ENCODE measurements around the gene CCN6.
"Not testable (repeated sequence)": the region's sequence is repeated elsewhere in the genome, so short reads cannot be mapped to it uniquely, and the experiment has no call there.

Gene CCN6

DNA sequence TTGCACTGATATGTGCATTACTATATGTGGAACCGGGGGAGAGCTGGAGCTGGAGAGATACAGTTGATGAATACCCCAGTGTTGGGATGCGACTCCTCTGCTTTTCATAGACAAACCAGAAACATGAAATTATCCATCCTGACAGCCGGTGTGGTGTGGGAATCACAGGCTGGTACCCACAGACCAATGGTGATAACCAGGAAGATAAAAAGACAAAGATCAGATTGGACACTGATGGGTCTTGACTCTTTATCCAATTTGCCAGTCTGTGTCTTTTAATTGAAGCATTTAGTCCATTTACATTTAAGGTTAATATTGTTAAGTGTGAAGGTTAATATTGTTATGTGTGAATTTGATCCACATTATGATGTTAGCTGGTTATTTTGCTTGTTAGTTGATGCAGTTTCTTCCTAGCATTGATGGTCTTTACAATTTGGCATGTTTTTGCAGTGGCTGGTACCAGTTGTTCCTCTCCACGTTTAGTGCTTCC is 2.6 kb upstream of the CCN6 start:
- not testable (repeated sequence) for DNase-seq

DNA sequence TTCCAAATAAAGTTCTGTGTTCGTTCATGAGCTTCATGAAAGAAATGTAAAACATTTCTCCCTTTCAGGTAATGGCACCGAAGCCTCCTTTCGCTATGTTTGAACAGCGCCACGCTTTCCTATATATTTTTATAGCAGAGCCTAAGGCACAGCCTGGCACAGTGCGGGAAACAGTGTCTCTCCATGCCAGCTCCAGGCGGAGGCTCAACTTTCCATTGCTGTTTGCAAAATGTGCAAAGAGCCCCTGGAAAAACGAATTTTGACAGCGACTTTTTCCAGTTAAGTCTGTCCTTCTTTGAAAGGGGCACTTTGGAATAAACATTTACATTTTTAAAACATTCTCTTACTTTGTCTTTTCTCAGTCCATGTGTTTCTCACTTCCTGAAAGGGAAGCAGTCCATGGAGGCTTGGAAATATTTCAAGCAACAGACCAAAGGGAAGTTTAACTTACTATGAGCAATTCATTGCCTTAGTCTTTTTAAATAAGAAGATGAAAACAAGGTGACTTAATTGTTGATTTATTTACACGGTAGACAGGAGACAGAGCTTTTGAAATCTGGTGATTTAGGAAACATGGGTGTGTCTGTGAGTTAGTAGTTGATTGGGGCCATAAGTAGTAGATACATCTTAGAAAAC is 769 bp downstream of the CCN6 start:
- DNase-seq: no peak

DNA sequence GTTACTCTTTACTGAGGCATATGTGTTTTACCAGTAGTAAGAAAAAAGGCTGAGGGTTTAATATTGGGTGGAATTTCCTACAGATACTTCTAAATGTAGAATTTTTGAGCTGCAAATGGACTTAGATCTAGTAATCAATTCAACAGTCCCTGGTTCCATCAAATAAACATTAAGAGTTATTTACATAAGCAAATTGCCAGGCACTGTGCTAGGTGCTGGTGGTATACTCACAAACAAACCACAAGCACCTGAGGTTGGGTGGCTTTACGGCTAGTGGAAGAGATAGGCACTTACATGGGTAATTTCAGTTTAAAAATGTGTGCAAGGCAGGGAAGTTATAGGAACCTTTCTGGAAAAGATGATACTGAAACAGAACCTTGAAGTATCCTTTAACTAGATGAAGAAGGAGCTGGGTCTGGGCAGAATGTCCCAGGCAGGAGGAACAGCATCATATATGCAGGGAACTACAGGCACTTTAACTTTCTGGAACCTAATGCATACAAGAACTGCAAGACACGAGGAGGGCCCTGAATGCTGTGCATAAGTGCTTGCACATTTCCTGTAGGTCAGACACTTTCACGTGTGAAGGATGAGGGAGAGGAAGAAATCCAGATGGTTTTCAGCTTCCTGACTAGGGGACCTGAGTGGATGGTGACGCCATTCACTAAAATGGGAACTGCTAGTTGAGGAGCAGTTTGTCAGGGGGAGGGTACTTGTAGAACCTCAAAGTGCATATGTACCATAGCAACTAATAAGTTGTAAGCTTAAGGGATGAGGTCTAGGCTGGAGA is 4.5 kb downstream of the CCN6 start:
- DNase-seq: no peak

DNA sequence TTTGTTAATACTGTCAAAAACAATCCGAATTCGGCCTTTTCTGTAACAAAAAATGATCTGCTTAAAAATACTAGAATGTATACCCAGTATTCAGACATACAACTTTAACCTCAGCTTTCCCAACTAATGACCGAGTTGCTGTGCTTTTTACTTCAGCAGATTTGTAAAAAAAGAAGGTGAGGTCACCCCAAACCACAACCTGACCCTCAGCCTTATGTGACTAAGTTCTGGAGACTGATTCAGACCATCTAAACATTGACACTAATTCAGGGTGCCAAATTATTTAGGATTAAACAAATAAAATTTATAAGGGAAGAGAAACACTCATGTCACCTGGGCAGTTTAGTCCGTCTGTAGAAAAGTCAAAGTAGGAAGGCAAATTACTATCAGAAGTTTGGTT is 7.7 kb downstream of the CCN6 start:
- no peak for DNase-seq

DNA sequence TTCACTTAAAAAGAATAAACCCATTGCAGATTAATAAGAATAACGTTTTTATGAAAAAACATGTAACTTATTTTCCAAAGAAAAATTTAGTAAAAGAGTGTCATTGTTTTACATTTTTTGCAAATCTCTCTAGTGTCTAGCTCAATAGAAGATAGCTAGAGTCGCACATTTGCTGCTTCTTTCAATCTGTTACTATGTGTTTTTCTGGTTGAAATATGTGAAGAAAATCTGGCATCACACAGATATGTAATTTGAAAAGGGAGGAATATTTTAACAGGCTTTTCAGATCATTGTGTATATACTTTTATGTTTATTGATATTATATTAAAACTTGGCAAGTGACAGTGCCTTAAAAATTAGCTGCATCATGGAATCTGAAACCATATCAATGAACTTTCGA is 9.1 kb downstream of the CCN6 start:
- DNase-seq: no peak

- DNase-seq: no peak
Measured at GRCh38 chr6:112065426-112065986, 11.6 kb downstream of the CCN6 start.

GRCh38 chr6:112066606-112067005 is 12.7 kb downstream of the CCN6 start:
- DNase-seq: no peak

- no peak for DNase-seq
Measured at GRCh38 chr6:112081569-112081968, 27.7 kb downstream of the CCN6 start.

DNA sequence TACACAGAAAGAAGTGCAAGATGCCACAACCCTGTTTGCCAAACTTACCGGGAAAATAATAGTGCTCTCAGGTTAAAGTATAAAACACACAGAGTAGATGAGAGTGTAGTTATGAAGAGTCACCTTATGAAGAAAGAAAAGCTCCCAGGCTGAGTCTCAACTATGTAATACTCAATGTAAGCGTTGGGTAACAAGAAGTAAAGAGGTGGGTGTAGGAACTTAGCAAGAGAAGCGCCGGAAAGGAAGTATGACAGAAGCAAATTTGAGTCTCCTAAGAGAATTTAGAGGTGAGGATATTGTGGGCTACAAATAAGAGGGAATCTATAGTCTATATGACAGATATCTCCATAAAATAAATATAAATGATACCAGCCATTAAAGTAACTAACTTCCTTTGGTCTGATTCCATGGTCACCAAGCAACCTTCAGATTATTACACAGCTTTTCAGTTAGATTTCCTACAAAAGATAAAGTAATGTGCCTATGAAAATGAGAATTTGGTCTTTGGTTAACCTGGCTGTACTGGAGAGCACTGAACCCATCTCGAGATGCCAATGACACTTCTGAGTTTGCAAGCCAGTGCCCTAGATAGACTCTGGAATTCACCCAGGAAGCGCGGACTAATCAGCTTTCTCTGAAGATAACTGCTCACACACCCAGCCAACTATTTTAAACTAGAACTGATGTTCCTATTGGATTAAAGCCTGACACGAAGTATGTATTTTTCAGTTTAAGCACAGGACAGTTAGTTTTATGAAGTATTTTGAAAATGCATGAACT is 31.6 kb downstream of the CCN6 start:
- DNase-seq: peak in 1 of 14 donors; percentile 2

- DNase-seq: peak in 2 of 14 donors; percentile 45 to 55
Measured at GRCh38 chr6:112086744-112087135, 32.8 kb downstream of the CCN6 start.

DNA sequence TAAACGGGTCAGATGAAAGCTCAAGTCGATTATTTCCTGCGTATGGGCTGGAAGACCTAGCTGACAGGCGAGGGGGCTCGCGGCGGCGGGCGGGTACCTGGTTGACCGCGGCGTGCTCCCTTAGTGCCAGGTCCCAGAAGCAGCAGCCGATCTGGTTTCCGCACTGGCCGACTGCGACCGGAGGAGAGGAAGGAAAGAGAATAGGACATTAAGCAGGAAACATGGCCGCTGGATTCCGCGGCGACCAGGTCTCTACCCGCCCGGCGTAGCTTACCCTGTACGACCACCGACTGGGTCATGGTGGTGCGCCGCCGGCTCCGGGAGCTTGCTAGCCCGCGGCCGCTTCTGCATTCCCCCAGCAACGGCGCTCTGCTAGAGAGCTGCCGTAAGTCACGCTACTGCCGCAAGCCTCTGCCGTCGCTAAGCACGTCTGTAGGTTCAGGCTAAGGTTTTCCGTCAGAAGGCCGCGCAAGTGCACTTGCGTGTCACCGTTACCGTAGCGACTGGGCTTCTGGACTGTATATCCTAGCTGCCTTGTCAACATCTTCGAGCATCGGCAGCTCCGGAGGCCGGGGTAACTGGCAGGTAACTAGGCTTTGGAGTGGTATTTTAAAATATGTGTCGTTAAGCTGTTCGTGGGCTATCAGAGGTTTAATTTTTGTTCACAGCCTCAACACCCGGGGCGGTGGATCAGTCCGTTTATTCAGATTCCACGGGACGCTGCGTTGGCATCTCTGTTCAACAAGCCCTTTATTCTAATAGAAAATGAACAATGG is 33.4 kb downstream of the CCN6 start, which contains the start of the genes FAM229B and TUBE1:
Gene FAM229B (plus strand): TSS at position 456 of the 776 bp plus-strand sequence. CDS start 11,693 bp downstream, outside the sequence.
Gene TUBE1 (minus strand): TSS at position 347 of the 776 bp plus-strand sequence. CDS start 48 bp downstream, at position 299.
- peak; percentile 44 to 96 (median 82) for DNase-seq

GRCh38 chr6:112087916-112088315 is 34.0 kb downstream of the CCN6 start:
- no peak for DNase-seq

DNA sequence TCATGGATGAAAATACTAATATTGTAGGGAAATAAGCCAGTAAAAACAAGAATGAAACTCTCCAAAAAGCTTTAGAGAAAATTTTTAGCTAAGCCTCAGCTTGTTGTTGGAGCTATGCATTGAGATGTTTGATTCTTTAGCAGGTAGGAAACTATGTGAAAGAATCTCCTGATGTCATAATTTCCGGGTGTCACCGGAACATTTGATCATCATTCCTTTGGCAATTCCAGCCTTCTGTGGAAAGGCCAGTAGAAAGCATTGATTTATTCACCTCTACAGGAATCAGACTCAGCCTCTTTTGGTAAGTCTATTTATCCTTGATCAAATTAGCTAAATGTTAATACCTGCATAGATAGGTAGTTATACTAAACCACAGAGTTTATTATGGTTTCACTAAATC is 43.0 kb downstream of the CCN6 start:
- DNase-seq: no peak

GRCh38 chr6:112100561-112100960 is 46.7 kb downstream of the CCN6 start:
- no peak for DNase-seq

- not testable (repeated sequence) for DNase-seq
Measured at GRCh38 chr6:112106026-112106425, 52.1 kb downstream of the CCN6 start.

DNA sequence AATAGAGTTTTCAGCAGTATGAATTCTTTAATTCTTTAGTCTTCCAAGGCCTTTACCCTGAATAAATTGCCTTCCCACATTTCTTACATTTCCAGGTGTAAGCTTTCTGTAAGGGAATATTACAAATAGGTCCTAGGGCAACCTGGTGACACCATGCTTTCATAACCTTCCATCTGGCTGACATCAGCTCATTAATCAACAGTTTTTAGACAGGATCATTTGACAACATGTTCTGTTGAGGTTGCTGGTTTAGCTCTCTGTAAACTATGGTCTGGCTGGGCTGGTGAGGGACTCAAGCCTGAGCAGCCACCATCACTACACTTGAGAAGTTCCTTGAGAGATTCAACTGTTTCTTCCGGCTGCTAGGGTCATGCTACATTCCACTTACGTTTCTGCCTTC is 52.7 kb downstream of the CCN6 start:
- no peak for DNase-seq

DNA sequence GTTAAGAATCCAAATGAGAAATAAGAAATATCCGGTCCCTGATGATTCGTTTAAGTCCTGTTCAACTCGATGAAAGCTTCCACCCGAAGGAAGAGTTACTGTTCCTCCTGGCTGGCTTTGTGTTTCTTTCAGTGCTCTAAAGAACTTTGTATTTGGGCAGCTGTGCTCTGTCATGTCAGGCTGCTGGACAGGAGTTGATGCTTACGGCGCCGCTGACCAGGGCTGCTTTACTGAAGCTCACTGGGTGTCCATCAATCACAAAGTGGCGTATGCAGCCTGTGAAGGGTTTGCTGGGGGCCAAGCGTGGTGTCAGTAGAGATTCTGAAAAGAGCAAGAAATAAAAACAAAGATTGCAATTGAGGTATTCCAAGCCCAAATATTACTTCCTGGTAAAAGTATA is 55.4 kb downstream of the CCN6 start:
- peak in 2 of 14 donors; percentile 2 to 30 for DNase-seq

GRCh38 chr6:112113431-112113830 is 59.5 kb downstream of the CCN6 start:
- DNase-seq: peak in 1 of 14 donors; percentile 18

DNA sequence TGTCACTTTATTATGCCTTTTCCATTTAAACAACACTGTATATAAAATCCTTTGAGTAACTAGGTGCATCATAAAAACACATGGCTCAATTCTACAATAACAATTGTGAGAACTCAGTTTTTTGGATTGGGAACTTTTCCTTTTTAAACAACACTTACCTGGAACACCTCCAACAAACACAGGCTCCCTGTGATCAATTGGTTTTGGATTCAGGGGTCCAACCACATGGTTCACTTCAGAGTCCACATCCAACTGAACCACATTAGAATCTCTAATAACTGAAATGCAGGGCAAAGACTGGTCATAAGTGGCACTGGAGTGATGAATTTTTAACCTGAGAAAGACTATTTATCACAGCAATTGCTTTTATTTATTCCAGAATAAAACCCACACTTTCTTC is 60.0 kb downstream of the CCN6 start:
- no peak for DNase-seq

- DNase-seq: no peak
Measured at GRCh38 chr6:112114577-112115223, 60.8 kb downstream of the CCN6 start.

- DNase-seq: no peak
Measured at GRCh38 chr6:112116221-112116620, 62.3 kb downstream of the CCN6 start.
